Endothelial cell of umbilical vein (primary cell): ENCODE measurements around the gene BRME1. TPM values are rescaled to one million over a fixed set of nuclear protein-coding genes. Genes with fewer than 3 reads are reported as not detected.

ENCODE experiments used
- BruUV-seq: library from RNA; stranded (reverse); fragments of 400-500 nt; replicated peaks from 2 replicates; lab custom pipeline; 2021; lab: Mats Ljungman, UMichigan
- CTCF ChIA-PET: fragments of 300-600, 350-600 bp; sonication (Branson Sonifier 250); formaldehyde crosslinking; loops from one replicate; lab custom pipeline; 2021; ENCODE audit warnings: antibody characterized with exemption, inconsistent platforms; lab: Charles Lee
- POLR2A ChIA-PET: fragments of 300-600, 350-600 bp; sonication (Branson Sonifier 250); formaldehyde crosslinking; loops from one replicate; lab custom pipeline; 2021; ENCODE audit warnings: antibody characterized with exemption, inconsistent platforms; lab: Charles Lee
- DNase-seq: peaks from one replicate; pipeline ENCODE4 v3.0.0-alpha.2; 2011; ENCODE audit warnings: low read depth, low spot score
- FAIRE-seq: peaks from 2 replicates; lab custom pipeline; 2011; peaks lifted over from hg19 to GRCh38; lab: Jason Lieb, UNC
- H2AFZ ChIP-seq: 2 replicates; pipeline ENCODE4 v1.6.0; 2012; ENCODE audit warnings: low read depth, low read length, control low read depth, inconsistent platforms
- H3K27ac ChIP-seq: 2 replicates; pipeline ENCODE4 v1.5.1; 2011; ENCODE audit warnings: low read depth, mild to moderate bottlenecking, control low read depth, low read length, moderate library complexity; ENCODE audit not compliant: insufficient read depth
- H3K27me3 ChIP-seq, 2 experiments: 2 replicates each; pipeline versions ENCODE4 v1.6.0 to v1.6.1; 2011; ENCODE audit warnings: low read length in 2 of 2, mixed read lengths in 1 of 2; ENCODE audit not compliant: control insufficient read depth in 2 of 2, insufficient read depth in 2 of 2
- H3K36me3 ChIP-seq, 2 experiments: 2 replicates in 1 of 2; 3 replicates in 1 of 2; pipeline ENCODE4 v1.5.1; 2011; ENCODE audit warnings: low read length in 2 of 2, mild to moderate bottlenecking in 1 of 2, moderate library complexity in 1 of 2; ENCODE audit not compliant: control insufficient read depth in 2 of 2, insufficient read depth in 2 of 2; ENCODE audit errors: extremely low read depth in 1 of 2
- H3K4me1 ChIP-seq: 3 replicates; pipeline ENCODE4 v1.5.1; 2011; ENCODE audit warnings: mild to moderate bottlenecking, low read length; ENCODE audit not compliant: control insufficient read depth, insufficient read depth; ENCODE audit errors: extremely low read depth
- H3K4me2 ChIP-seq: 2 replicates; pipeline ENCODE4 v1.6.1; 2011; ENCODE audit warnings: low read length, control low read depth, mixed read lengths; ENCODE audit not compliant: insufficient read depth
- H3K4me3 ChIP-seq, 3 experiments: fragments of 200-600 bp in 1 of 3; sonication (generic), shearing (Covaris generic) in 1 of 3; replicated peaks in 1 of 3; 2 replicates each; pipeline ENCODE4 v1.5.1; 2011 to 2016; ENCODE audit warnings: control low read depth in 3 of 3, low read length in 3 of 3, mild to moderate bottlenecking in 2 of 3, inconsistent platforms in 1 of 3, low read depth in 1 of 3, moderate library complexity in 1 of 3; ENCODE audit not compliant: insufficient read depth in 1 of 3
- H3K79me2 ChIP-seq: 2 replicates; pipeline ENCODE4 v1.6.0; 2012; ENCODE audit warnings: low read length, inconsistent platforms; ENCODE audit not compliant: control insufficient read depth, insufficient read depth
- H3K9ac ChIP-seq: replicated peaks from 2 replicates; pipeline ENCODE3; 2011; ENCODE audit warnings: low read length, control low read depth; ENCODE audit not compliant: insufficient read depth; ENCODE audit errors: extremely low read depth
- H3K9me1 ChIP-seq: replicated peaks from 3 replicates; pipeline ENCODE4 v1.6.0; 2011; ENCODE audit warnings: mild to moderate bottlenecking, low read length; ENCODE audit not compliant: control insufficient read depth, insufficient read depth; ENCODE audit errors: extremely low read depth
- H3K9me3 ChIP-seq: replicated peaks from 2 replicates; pipeline ENCODE4 v1.5.1; 2012; ENCODE audit warnings: low read length, inconsistent platforms; ENCODE audit not compliant: control insufficient read depth, insufficient read depth
- H4K20me1 ChIP-seq: replicated peaks from 2 replicates; pipeline ENCODE3; 2011; ENCODE audit warnings: mild to moderate bottlenecking, low read length; ENCODE audit not compliant: control insufficient read depth, insufficient read depth; ENCODE audit errors: extremely low read depth
- CTCF ChIP-seq, 2 donors: IDR thresholded peaks; 1 replicate in 1 of 2; 2 replicates in 1 of 2; pipeline ENCODE4 v1.5.1; 2011; ENCODE audit warnings: low read length in 2 of 2, mild to moderate bottlenecking in 2 of 2, moderate library complexity in 2 of 2, control low read depth in 1 of 2, inconsistent platforms in 1 of 2, low read depth in 1 of 2; ENCODE audit not compliant: insufficient read depth in 1 of 2; ENCODE audit errors: extremely low read depth in 1 of 2
- EZH2 ChIP-seq: IDR thresholded peaks from 2 replicates; pipeline ENCODE4 v1.6.1; 2012; ENCODE audit warnings: borderline replicate concordance, low read depth, mild to moderate bottlenecking, moderate library complexity, low read length, inconsistent platforms; ENCODE audit not compliant: severe bottlenecking
- FOS ChIP-seq: IDR thresholded peaks from 2 replicates; pipeline ENCODE4 v1.6.1; 2011; ENCODE audit warnings: mild to moderate bottlenecking, low read length, moderate library complexity, borderline replicate concordance; ENCODE audit not compliant: insufficient read depth
- GATA2 ChIP-seq: IDR thresholded peaks from 2 replicates; pipeline ENCODE4 v1.7.0; 2011; ENCODE audit warnings: low read depth, mild to moderate bottlenecking, moderate library complexity, mixed read lengths, low read length; ENCODE audit not compliant: insufficient read length, insufficient read depth
- JUN ChIP-seq: IDR thresholded peaks from 2 replicates; pipeline ENCODE4 v1.6.1; 2011; ENCODE audit warnings: borderline replicate concordance, low read depth; ENCODE audit not compliant: insufficient read length, insufficient read depth
- MAX ChIP-seq: IDR thresholded peaks from 2 replicates; pipeline ENCODE4 v1.6.1; 2011; ENCODE audit not compliant: insufficient read depth, insufficient read length
- MYC ChIP-seq: IDR thresholded peaks from one replicate; pipeline ENCODE4 v1.6.1; 2011; ENCODE audit warnings: mild to moderate bottlenecking, low read depth, low read length
- POLR2A ChIP-seq: IDR thresholded peaks from 2 replicates; pipeline ENCODE4 v1.6.1; 2012; ENCODE audit warnings: low read depth, mild to moderate bottlenecking, control low read depth, low read length
- POLR2AphosphoS5 ChIP-seq: IDR thresholded peaks from 2 replicates; pipeline ENCODE4 v1.6.1; 2012; ENCODE audit warnings: low read depth, mild to moderate bottlenecking, control low read depth, low read length, moderate library complexity; ENCODE audit not compliant: insufficient read depth
- dilution Hi-C: fragments of 300-500 bp; cut with MboI; formaldehyde crosslinking; loops from one replicate; pipeline ENCODE4 v1.15.0; 2019; ENCODE audit warnings: low sequenced_read_pairs; ENCODE audit not compliant: extremely low pct_ligation_motif_present
- intact Hi-C: fragments of 100-400 bp; cut with micrococcal nuclease; formaldehyde crosslinking; loops from one replicate; pipeline ENCODE4 v1.10.0; 2022
- polyA plus RNA-seq, 4 experiments: library from polyadenylated mRNA; depleted of rRNA in 3 of 4; stranded (reverse) in 3 of 4; unstranded in 1 of 4; fragments of >200 nt; gene quantifications; 2 replicates each; pipeline versions ENCODE4 v1.2.1 to v1.2.3, GENCODE V29; 2011 to 2012; ENCODE audit warnings: missing spikeins in 1 of 4
- total RNA-seq: library from RNA; stranded (reverse); gene quantifications from 2 replicates; pipeline ENCODE4 v1.2.3, GENCODE V29; 2021

Gene BRME1
- total and polyA plus RNA-seq, 2 donors (not counting 3 experiments of a cell fraction or from before 2014, with no cell fraction given) = 0.69 to 2.5 TPM

GRCh38 chr19:13875824-13876223 is 30.1 kb downstream of the BRME1 start:
- intact Hi-C loops (no loop called here), dilution Hi-C loops (no loop called here)
- no peaks in the 10 kb centered on the region for H3K27me3 ChIP-seq
- H3K9me3 ChIP-seq = no peaks in the 10 kb centered on the region
- no peaks in the 10 kb centered on the region for H3K9me1 ChIP-seq
- peaks cover 5% of the 10 kb centered on the region for H3K4me1 ChIP-seq
- ChIA-PET CTCF (interaction anchor here (0.9 to 1.1 kb wide), 4 partner anchors 10 to 278 kb away, joined by 3 to 6 read pairs (median 3); no protein-coding TSS in a partner anchor), POLR2A (no interaction called here)
- H3K36me3 ChIP-seq = no peaks in the 10 kb centered on the region
- H3K27ac ChIP-seq = no peak overlapping the region
- no peak overlapping the region for H2AFZ ChIP-seq
- H3K4me2 ChIP-seq = no peak overlapping the region
- BruUV-seq = no TSS peak
- TF ChIP-seq CTCF (IDR thresholded peaks at IDR 0.05; ENCODE audit: extremely low read depth in 1 of 2, insufficient read depth in 1 of 2, low read depth in 1 of 2, low read length in 2 of 2) (no peak), POLR2A (no peak), GATA2 (no peak), MYC (no peak), FOS (no peak), EZH2 (no peak), JUN (no peak), MAX (no peak), POLR2AphosphoS5 (no peak)
- no peak overlapping the region for H3K9ac ChIP-seq
- DNase-seq (no peak), FAIRE-seq (no peak)
- H3K4me3 ChIP-seq = no peak overlapping the region
- H3K79me2 ChIP-seq = no peaks in the 10 kb centered on the region
- H4K20me1 ChIP-seq = no peaks in the 10 kb centered on the region
